HG03439 (cell line): ENCODE measurements around the gene ARSI.
"Not testable (repeated sequence)": the region's sequence is repeated elsewhere in the genome, so short reads cannot be mapped to it uniquely, and the experiment has no call there.

ENCODE experiments used
- ATAC-seq: cut with Tn5 transposase; IDR thresholded peaks from one replicate; pipeline ENCODE4 v1.9.1; 2021; ENCODE audit warnings: mild to moderate bottlenecking, moderate library complexity; ENCODE audit not compliant: unreplicated experiment

Gene ARSI

GRCh38 chr5:150248946-150249345 lies 53.8 kb downstream of the ARSI start:
- no peak for ATAC-seq

DNA sequence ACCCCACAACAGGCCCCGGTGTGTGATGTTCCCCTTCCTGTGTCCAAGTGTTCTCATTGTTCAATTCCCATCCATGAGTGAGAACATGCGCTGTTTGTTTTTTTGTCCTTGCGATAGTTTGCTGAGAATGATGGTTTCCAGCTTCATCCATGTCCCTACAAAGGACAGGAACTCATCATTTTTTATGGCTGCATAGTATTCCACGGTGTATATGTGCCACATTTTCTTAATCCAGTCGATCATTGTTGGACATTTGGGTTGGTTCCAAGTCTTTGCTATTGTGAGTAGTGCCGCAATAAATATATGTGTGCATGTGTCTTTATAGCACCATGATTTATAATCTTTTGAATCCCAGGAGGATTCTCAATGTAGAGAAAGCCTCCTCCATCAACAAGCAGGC lies 54.2 kb downstream of the ARSI start:
- ATAC-seq, result not testable (repeated sequence)

DNA sequence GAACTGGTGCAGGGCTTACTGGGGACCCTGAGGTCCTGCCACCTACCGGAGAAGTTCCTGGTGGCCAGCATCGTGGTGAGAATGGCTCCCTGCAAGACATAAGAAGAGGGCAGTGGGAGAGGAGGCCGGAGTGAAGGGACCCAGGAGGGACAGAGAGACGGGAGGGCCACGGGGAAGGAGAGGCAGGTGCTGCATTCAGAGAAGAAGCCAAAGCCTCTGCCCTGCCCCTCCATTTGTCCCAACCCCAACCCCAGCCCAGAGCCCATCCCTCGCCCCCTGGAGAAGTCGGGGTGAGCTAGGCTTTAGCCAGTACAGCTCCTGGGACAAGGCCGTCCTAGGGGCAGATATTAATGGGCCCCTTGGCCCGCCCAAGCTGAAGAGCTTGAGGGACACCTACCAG lies 55.0 kb downstream of the ARSI start:
- no peak for ATAC-seq

- no peak for ATAC-seq
These were observed 55.9 kb downstream of the ARSI start for GRCh38 chr5:150246835-150247234.

GRCh38 chr5:150246429-150246828 lies 56.3 kb downstream of the ARSI start:
- no peak for ATAC-seq
